ENCODE measurements around the gene NR5A2.

DNA sequence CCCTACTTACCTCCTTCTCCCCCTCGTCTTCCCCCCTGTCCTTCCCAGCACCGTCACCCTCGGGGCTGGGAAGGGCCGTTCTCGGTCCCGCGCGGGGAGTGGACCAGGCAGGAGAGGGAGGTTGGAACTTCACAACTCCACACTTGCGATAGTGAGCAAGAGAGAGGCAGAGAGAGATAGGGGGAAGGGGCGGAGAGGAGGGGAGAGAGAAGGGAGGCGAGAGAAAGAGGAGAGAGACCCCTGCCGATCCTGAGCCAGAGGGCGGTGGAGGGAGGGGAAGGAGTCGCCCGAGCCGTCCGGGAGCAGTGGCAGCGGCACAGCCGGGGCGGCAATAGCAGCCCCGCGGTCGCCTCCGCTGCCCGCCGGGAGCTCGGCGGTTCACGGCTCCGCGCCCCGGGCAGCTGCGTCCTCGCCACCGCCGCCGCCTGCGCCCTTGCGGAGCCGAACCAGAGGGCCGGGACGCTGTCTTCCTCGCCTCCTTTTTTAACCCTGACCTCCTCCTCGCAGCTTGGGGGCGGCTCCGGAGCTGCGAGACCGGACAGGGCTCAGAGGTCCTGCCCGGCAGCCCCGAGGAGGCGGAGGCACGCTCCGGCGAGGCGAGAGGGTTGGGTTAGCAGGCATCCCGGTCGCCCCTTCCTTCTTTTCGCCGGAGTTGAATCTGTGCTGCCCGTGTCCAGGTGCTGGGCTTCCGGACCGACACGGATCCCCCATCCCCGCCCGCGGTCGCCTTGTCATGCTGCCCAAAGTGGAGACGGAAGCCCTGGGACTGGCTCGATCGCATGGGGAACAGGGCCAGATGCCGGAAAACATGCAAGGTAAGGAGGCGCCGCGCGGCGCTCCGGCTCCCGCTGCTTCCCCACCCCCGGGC, 11.7 kb downstream of the NR5A2 start:
- TF ChIP-seq, protein P1, sequence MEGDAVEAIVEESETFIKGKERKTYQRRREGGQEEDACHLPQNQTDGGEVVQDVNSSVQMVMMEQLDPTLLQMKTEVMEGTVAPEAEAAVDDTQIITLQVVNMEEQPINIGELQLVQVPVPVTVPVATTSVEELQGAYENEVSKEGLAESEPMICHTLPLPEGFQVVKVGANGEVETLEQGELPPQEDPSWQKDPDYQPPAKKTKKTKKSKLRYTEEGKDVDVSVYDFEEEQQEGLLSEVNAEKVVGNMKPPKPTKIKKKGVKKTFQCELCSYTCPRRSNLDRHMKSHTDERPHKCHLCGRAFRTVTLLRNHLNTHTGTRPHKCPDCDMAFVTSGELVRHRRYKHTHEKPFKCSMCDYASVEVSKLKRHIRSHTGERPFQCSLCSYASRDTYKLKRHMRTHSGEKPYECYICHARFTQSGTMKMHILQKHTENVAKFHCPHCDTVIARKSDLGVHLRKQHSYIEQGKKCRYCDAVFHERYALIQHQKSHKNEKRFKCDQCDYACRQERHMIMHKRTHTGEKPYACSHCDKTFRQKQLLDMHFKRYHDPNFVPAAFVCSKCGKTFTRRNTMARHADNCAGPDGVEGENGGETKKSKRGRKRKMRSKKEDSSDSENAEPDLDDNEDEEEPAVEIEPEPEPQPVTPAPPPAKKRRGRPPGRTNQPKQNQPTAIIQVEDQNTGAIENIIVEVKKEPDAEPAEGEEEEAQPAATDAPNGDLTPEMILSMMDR (IDR thresholded peaks at IDR 0.05 in 4 of 5, conservative IDR thresholded peaks at IDR 0.05 in 1 of 5), result no peak
- no peak for TF ChIP-seq POLR2A (IDR thresholded peaks at IDR 0.05)

All from gastrocnemius medialis (tissue), 4 donors.